GM13977 (cell line): Measurements from ENCODE around the gene CACNA2D3.
"Not testable (repeated sequence)": the region's sequence is repeated elsewhere in the genome, so short reads cannot be mapped to it uniquely, and the experiment has no call there.

ENCODE experiments used
- DNase-seq: peaks from one replicate; pipeline ENCODE4 v3.0.0; 2012; ENCODE audit warnings: low spot score
- in situ Hi-C: fragments of 300-500 bp; cut with MboI; formaldehyde crosslinking; loops from one replicate; pipeline ENCODE4 v1.12.0; 2022; ENCODE audit warnings: low sequenced_read_pairs, low pct_unique_long_range_greater_than_20kb, mixed read lengths, inconsistent platforms; ENCODE audit not compliant: unreplicated experiment
- TF ChIP-seq, protein P1 (sequence below): IDR thresholded peaks from 2 replicates; pipeline ENCODE4 v1.5.1; 2012; ENCODE audit warnings: mild to moderate bottlenecking, control low read depth; ENCODE audit not compliant: insufficient read depth; ENCODE audit errors: extremely low read depth, missing control alignments

Gene CACNA2D3

DNA sequence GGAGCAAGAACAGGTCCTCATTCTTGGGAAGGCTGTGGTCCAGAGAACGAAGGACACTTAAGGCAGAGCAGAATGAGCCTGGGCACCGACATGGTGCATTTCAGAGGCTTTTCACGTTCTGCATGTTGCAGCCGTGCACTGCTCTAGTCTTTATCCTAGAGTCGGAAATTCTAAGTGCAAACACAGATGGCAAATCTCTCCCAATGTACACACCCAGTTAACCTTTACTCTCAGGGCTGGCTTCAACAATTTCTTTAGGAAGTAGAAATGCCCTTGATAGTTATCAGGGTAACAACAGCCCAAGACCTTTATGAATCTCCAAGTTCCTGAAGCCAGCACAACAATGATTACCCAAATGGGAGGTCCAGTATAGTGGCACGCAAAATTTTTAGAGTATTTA lies 844.6 kb downstream of the CACNA2D3 start:
- in situ Hi-C loops, result no loop called here
- DNase-seq, result no peak
- TF ChIP-seq, protein P1, sequence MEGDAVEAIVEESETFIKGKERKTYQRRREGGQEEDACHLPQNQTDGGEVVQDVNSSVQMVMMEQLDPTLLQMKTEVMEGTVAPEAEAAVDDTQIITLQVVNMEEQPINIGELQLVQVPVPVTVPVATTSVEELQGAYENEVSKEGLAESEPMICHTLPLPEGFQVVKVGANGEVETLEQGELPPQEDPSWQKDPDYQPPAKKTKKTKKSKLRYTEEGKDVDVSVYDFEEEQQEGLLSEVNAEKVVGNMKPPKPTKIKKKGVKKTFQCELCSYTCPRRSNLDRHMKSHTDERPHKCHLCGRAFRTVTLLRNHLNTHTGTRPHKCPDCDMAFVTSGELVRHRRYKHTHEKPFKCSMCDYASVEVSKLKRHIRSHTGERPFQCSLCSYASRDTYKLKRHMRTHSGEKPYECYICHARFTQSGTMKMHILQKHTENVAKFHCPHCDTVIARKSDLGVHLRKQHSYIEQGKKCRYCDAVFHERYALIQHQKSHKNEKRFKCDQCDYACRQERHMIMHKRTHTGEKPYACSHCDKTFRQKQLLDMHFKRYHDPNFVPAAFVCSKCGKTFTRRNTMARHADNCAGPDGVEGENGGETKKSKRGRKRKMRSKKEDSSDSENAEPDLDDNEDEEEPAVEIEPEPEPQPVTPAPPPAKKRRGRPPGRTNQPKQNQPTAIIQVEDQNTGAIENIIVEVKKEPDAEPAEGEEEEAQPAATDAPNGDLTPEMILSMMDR, result no peak

DNA sequence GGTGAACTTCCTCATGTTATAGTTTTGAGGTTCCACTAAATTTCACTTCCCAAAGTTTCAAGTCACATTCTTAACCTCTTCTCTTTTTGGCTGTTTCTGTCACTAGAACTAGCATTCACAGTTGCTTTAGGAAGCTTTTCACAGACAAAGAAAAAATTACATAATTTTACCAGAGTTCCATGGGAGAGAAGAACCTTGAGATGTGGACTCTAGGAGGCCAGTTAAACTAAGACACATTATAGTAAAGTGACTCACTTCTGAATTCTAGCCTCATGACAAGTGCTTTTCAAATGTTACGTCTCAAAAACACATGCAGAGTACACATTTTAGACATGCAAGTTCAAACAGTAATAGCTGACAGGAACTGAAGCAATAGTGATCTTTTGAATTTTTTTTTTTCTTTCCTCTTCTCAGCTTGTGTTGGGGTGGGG lies 845.4 kb downstream of the CACNA2D3 start:
- DNase-seq, result no peak
- TF ChIP-seq, protein P1, result no peak
- in situ Hi-C loops, result no loop called here

- TF ChIP-seq, protein P1, result no peak
- in situ Hi-C loops, result no loop called here
- DNase-seq, result no peak
Measured at GRCh38 chr3:54968546-54969172, 846.3 kb downstream of the CACNA2D3 start.

- DNase-seq, result no peak
- in situ Hi-C loops, result no loop called here
- TF ChIP-seq, protein P1, result no peak
Measured at GRCh38 chr3:54969652-54970051, 847.3 kb downstream of the CACNA2D3 start.

DNA sequence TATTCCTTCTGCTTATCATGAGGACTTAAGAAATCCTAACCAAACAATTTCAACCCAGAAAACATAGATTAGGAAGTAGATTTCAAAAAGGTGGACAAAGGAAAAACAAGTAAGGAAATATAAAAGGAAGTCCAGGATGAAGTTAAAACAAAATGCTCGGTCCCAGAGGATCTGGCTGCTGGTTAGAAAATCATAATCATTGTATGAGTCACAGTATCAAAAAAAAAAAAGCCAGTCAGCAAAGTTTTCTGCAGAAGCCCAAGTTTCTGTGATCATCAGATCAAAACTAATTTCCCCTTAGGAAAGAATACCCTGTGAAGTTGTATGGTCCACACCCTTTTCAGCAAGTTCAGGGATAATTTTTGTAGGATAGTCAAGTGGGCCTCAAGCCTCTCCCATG lies 848.5 kb downstream of the CACNA2D3 start:
- no peak for DNase-seq
- in situ Hi-C loops, result no loop called here
- TF ChIP-seq, protein P1, result no peak

GRCh38 chr3:54977439-54977838 lies 855.1 kb downstream of the CACNA2D3 start:
- in situ Hi-C loops, result no loop called here
- no peak for DNase-seq
- TF ChIP-seq, protein P1, result no peak

- DNase-seq, in situ Hi-C loops: not testable (repeated sequence)
Measured at GRCh38 chr3:54977946-54978345, 855.6 kb downstream of the CACNA2D3 start.
